Thoracic aorta (tissue), 2 donors: ENCODE measurements around the gene MICB. TPM values are rescaled to one million over a fixed set of nuclear protein-coding genes. Genes with fewer than 3 reads are reported as not detected.
A peak's percentile ranks its signal among the peaks of the same experiment; 100 is the strongest.
"Not testable (repeated sequence)": the region's sequence is repeated elsewhere in the genome, so short reads cannot be mapped to it uniquely, and the experiment has no call there.

Experiments
- ATAC-seq: fragments of 150-250 bp; one replicate; pipeline ENCODE4 v1.8.0; 2017; ENCODE audit warnings: low read depth; ENCODE audit not compliant: insufficient number of reproducible peaks, low FRiP score
- DNase-seq: peaks from one replicate; pipeline ENCODE4 v3.0.0-alpha.2; 2020; ENCODE audit warnings: low spot score
- H3K27ac ChIP-seq, 2 donors: fragments of 200-600 bp; sonication (generic); 1 replicate in 1 of 2; 2 replicates in 1 of 2; pipeline ENCODE4 v1.5.1; 2016; ENCODE audit warnings: mild to moderate bottlenecking in 2 of 2, moderate library complexity in 2 of 2
- H3K27me3 ChIP-seq: fragments of 200-600 bp; sonication (generic); replicated peaks from 2 replicates; pipeline ENCODE4 v1.6.0; 2016; ENCODE audit warnings: mild to moderate bottlenecking; ENCODE audit not compliant: insufficient read depth
- H3K36me3 ChIP-seq: fragments of 200-600 bp; sonication (generic); one replicate; pipeline ENCODE4 v1.5.1; 2016
- H3K4me1 ChIP-seq, 2 donors: fragments of 200-600 bp; sonication (generic); 1 replicate in 1 of 2; 2 replicates in 1 of 2; pipeline versions ENCODE4 v1.5.1 to v1.6.0; 2016; ENCODE audit warnings: low read depth in 2 of 2, mild to moderate bottlenecking in 1 of 2; ENCODE audit not compliant: control insufficient read depth in 1 of 2
- H3K4me3 ChIP-seq: fragments of 200-600 bp; sonication (generic); 2 replicates; pipeline ENCODE4 v1.5.1; 2016; ENCODE audit warnings: mild to moderate bottlenecking
- H3K9me3 ChIP-seq: fragments of 200-600 bp; sonication (generic); 2 replicates; pipeline ENCODE4 v1.5.1; 2016
- CTCF ChIP-seq: fragments of 200-600 bp; sonication (generic); IDR thresholded peaks from one replicate; pipeline ENCODE4 v1.5.1; 2019; ENCODE audit warnings: antibody characterized with exemption
- total RNA-seq, 2 donors: library from RNA; depleted of rRNA; stranded (reverse); fragments of >200 nt; gene quantifications; one replicate each; pipeline versions ENCODE4 v1.1.0 to v1.2.3, GENCODE V29; 2016

MICB gene
- total RNA-seq, 2 donors from 2014 or later, result 4.1 to 6.6 TPM

GRCh38 chr6:31489086-31489485 lies 8.9 kb upstream of the MICB start:
- DNase-seq (no peak), ATAC-seq (no peak)
- Histone ChIP-seq H3K4me1 (no peaks in the 10 kb centered on the region), H3K4me3 (no peak overlapping the region), H3K36me3 (no peaks in the 10 kb centered on the region), H3K9me3 (no peaks in the 10 kb centered on the region), H3K27me3 (no peaks in the 10 kb centered on the region), H3K27ac (no peak overlapping the region)
- TF ChIP-seq CTCF, result no peak

- H3K27ac ChIP-seq, result no peak overlapping the region
- H3K4me1 ChIP-seq, result no peaks in the 10 kb centered on the region
- ATAC-seq, result no peak
- no peak for TF ChIP-seq CTCF
- H3K27me3 ChIP-seq, result no peaks in the 10 kb centered on the region
- no peak overlapping the region for H3K4me3 ChIP-seq
- no peaks in the 10 kb centered on the region for H3K9me3 ChIP-seq
- H3K36me3 ChIP-seq, result no peaks in the 10 kb centered on the region
- DNase-seq, result no peak
These were observed 7.7 kb upstream of the MICB start for GRCh38 chr6:31490115-31490873.

GRCh38 chr6:31493550-31493874 lies 4.4 kb upstream of the MICB start:
- not testable (repeated sequence) for H3K27me3 ChIP-seq, H3K27ac ChIP-seq, DNase-seq, ATAC-seq, H3K36me3 ChIP-seq, H3K9me3 ChIP-seq
- Histone ChIP-seq H3K4me1 (peaks cover 2 to 18% of the 10 kb centered on the region in 2 donors), H3K4me3 (peak overlapping the region; percentile 79)

- ATAC-seq (no peak), DNase-seq (peak; percentile 45)
- peak; percentile 72 for TF ChIP-seq CTCF
- no peaks in the 10 kb centered on the region for H3K27me3 ChIP-seq
- no peaks in the 10 kb centered on the region for H3K36me3 ChIP-seq
- H3K4me1 ChIP-seq, result peaks cover 6 to 24% of the 10 kb centered on the region in 2 donors
- H3K4me3 ChIP-seq, result peak overlapping the region; percentile 79
- no peaks in the 10 kb centered on the region for H3K9me3 ChIP-seq
- peak overlapping the region; percentile 50 to 74 for H3K27ac ChIP-seq
These were observed 3.9 kb upstream of the MICB start for GRCh38 chr6:31493875-31494694.

- Histone ChIP-seq H3K27me3 (no peaks in the 10 kb centered on the region), H3K36me3 (no peaks in the 10 kb centered on the region), H3K27ac (peak overlapping the region; percentile 50 to 74), H3K9me3 (no peaks in the 10 kb centered on the region), H3K4me1 (peaks cover 6 to 24% of the 10 kb centered on the region in 2 donors), H3K4me3 (peak overlapping the region; percentile 79)
- DNase-seq (no peak), ATAC-seq (no peak)
- no peak for TF ChIP-seq CTCF
These were observed 2.4 kb upstream of the MICB start for GRCh38 chr6:31495580-31495979.

GRCh38 chr6:31496826-31497225 lies 1.1 kb upstream of the MICB start:
- H3K27me3 ChIP-seq, H3K36me3 ChIP-seq, DNase-seq, ATAC-seq, H3K9me3 ChIP-seq: not testable (repeated sequence)
- peak overlapping the region; percentile 16 to 51 for H3K27ac ChIP-seq
- H3K4me3 ChIP-seq, result peak overlapping the region; percentile 81
- peaks cover 6 to 24% of the 10 kb centered on the region in 2 donors for H3K4me1 ChIP-seq
